Fibroblast of skin of right quadriceps (primary cell): ENCODE data around the gene DOCK3.
"Not testable (repeated sequence)": the region's sequence is repeated elsewhere in the genome, so short reads cannot be mapped to it uniquely, and the experiment has no call there.

Source experiments
- DNase-seq: peaks from one replicate; pipeline ENCODE4 v3.0.0-alpha.2; 2013

The DOCK3 gene

GRCh38 chr3:51141573-51141972 lies 466.8 kb downstream of the DOCK3 start:
- DNase-seq: no peak

- no peak for DNase-seq
Observed at GRCh38 chr3:51145811-51146585, 471.3 kb downstream of the DOCK3 start.

- DNase-seq: no peak
Observed at GRCh38 chr3:51146781-51147180, 472.1 kb downstream of the DOCK3 start.

- DNase-seq: no peak
Observed at GRCh38 chr3:51156147-51156546, 481.4 kb downstream of the DOCK3 start.

GRCh38 chr3:51163051-51163450 lies 488.3 kb downstream of the DOCK3 start:
- no peak for DNase-seq

GRCh38 chr3:51173518-51174271 lies 499.0 kb downstream of the DOCK3 start:
- DNase-seq: no peak

- DNase-seq: no peak
Observed at GRCh38 chr3:51176923-51177322, 502.2 kb downstream of the DOCK3 start.

- not testable (repeated sequence) for DNase-seq
Observed at GRCh38 chr3:51186446-51186845, 511.7 kb downstream of the DOCK3 start.

- DNase-seq: no peak
Observed at GRCh38 chr3:51190199-51190598, 515.5 kb downstream of the DOCK3 start.

GRCh38 chr3:51190827-51191226 lies 516.1 kb downstream of the DOCK3 start:
- no peak for DNase-seq

GRCh38 chr3:51191768-51192167 lies 517.0 kb downstream of the DOCK3 start:
- DNase-seq: no peak

- DNase-seq: no peak
Observed at GRCh38 chr3:51198477-51198876, 523.8 kb downstream of the DOCK3 start.

- DNase-seq: not testable (repeated sequence)
Observed at GRCh38 chr3:51199296-51199695, 524.6 kb downstream of the DOCK3 start.

- DNase-seq: no peak
Observed at GRCh38 chr3:51216291-51216690, 541.6 kb downstream of the DOCK3 start.

GRCh38 chr3:51221959-51222358 lies 547.2 kb downstream of the DOCK3 start:
- no peak for DNase-seq

GRCh38 chr3:51224283-51224682 lies 549.6 kb downstream of the DOCK3 start:
- no peak for DNase-seq

- no peak for DNase-seq
Observed at GRCh38 chr3:51224843-51225242, 550.1 kb downstream of the DOCK3 start.

- DNase-seq: no peak
Observed at GRCh38 chr3:51242939-51243338, 568.2 kb downstream of the DOCK3 start.

GRCh38 chr3:51243924-51244323 lies 569.2 kb downstream of the DOCK3 start:
- no peak for DNase-seq

- DNase-seq: no peak
Observed at GRCh38 chr3:51245867-51246266, 571.1 kb downstream of the DOCK3 start.

- no peak for DNase-seq
Observed at GRCh38 chr3:51257870-51258269, 583.1 kb downstream of the DOCK3 start.

GRCh38 chr3:51264166-51264565 lies 589.4 kb downstream of the DOCK3 start:
- DNase-seq: not testable (repeated sequence)

- no peak for DNase-seq
Observed at GRCh38 chr3:51268132-51268531, 593.4 kb downstream of the DOCK3 start.

GRCh38 chr3:51269466-51269865 lies 594.7 kb downstream of the DOCK3 start:
- DNase-seq: no peak
